Left cardiac atrium (tissue), 4 donors: ENCODE results near the gene HERC2. TPM values are rescaled to one million over a fixed set of nuclear protein-coding genes. Genes with fewer than 3 reads are reported as not detected.
"Not testable (repeated sequence)": the region's sequence is repeated elsewhere in the genome, so short reads cannot be mapped to it uniquely, and the experiment has no call there.

ENCODE experiments used
- ATAC-seq, 2 donors: fragments of 200-7000 bp; cut with Tn5 transposase; one replicate each; pipeline ENCODE4 v1.9.1; 2020; ENCODE audit warnings: mild to moderate bottlenecking in 2 of 2, moderate library complexity in 2 of 2
- DNase-seq: peaks from one replicate; pipeline ENCODE4 v3.0.0-alpha.2; 2020
- intact Hi-C, 2 donors: fragments of 100-400 bp; cut with DNase I; formaldehyde crosslinking; loops; one replicate each; pipeline versions ENCODE4 v1.14.1 to v1.15.1; 2022 to 2023
- total RNA-seq, 2 donors: library from RNA; stranded (reverse); fragmentation: NEBNext Ultra II Directional; extraction: Animal tissue kit (Norgen Biotek cat#: 25700); gene quantifications; one replicate each; pipeline ENCODE4 v1.2.1, GENCODE V29; 2021
- donor health status: DM: no; HTN: yes; CAD: no.
- donor health status: DM: no; HTN: yes; CAD: no; lungs with severe emphysema.
- donor health status: DM: yes; HTN: yes; CAD: no.
- donor health status: Dilated cardiomyopathy.

HERC2 gene
- total RNA-seq, 2 donors from 2014 or later = 46.5 to 46.8 TPM

GRCh38 chr15:28197694-28198093 lies 124.3 kb downstream of the HERC2 start:
- DNase-seq, ATAC-seq, intact Hi-C loops: not testable (repeated sequence)

- DNase-seq, ATAC-seq, intact Hi-C loops: not testable (repeated sequence)
Observed at GRCh38 chr15:28196581-28196980, 125.4 kb downstream of the HERC2 start.

DNA sequence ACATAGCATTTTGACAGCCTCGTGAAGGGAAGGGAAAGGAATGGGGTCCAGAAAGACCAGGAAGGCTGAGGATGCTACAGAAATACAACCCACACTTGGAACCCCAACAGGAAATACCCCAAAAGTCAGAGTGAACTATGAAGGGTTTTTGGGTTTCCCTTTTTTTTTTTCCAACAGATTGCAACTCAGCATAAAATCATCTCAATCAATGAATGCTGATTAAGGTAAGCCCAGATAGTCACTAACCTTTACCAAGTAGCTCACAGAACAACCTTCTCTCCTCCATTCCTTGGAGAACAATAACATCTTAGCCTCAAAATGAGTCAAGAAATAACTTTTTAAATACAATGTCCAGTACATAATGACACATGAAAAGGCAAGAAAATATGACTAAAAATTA lies 129.2 kb downstream of the HERC2 start:
- intact Hi-C loops = no loop called here
- no peak for ATAC-seq
- DNase-seq = no peak

DNA sequence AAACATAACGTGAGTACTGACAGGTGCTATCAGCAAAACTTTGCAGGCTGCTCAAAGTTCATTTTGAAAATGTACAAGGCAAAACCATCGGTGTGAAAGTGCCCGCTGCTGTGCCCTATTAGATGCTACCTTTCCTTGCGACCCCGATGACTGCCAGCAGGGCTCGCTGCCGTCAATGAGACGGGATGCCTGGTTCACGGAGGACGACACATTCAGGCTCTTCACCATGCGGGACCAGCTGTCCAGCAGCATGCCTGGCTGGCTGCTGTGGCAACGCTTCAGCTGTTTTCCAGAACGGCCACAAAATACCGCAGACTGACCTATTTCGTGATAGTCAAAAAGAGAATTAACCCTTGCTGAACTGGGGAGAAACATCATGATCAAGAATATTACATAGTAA lies 130.1 kb downstream of the HERC2 start:
- intact Hi-C loops = no loop called here
- ATAC-seq = peak; percentile 93 to 95
- peak; percentile 64 for DNase-seq

GRCh38 chr15:28190391-28191174 lies 131.4 kb downstream of the HERC2 start:
- ATAC-seq (no peak), DNase-seq (no peak)
- intact Hi-C loops = no loop called here

DNA sequence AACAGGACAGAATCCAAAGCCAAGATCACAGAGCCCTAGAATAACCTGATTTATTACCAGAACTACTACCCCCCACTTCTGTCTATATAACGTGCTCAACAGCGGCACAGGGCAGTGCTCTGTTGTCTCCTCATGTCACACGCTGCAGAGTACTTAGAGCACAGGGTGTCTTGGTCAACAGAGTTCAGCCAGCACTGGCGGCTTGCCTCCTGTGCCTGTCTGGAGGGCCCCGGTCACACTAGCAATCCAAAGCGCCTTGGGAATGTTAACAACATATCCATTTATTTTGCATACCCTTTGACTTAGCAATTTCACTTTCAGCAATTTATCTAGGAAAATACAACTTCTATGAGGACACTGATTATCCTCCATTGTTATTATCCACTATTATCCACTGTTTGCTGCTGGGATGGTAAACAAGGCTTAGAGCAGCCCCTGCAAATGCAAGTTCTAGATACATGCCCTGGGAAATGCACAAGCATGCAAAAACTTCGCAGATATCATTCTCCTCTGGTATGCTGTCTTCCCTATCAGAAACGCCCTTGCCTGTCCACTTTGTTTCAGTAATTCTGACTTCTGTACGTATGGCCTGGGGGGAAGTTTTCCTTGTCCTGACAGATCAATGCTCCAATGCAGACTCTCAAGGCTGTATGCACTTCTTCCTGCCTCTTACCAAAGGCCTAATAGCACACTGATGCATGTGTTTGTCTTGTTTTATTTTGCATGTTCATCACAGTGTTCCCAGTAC lies 136.7 kb downstream of the HERC2 start:
- intact Hi-C loops = loop anchor here in 1 of 2 donors (10.0 kb wide), 1 partner anchor 61 kb away; no protein-coding TSS in a partner anchor
- ATAC-seq = peak; percentile 84 to 90
- DNase-seq = peak; percentile 29

DNA sequence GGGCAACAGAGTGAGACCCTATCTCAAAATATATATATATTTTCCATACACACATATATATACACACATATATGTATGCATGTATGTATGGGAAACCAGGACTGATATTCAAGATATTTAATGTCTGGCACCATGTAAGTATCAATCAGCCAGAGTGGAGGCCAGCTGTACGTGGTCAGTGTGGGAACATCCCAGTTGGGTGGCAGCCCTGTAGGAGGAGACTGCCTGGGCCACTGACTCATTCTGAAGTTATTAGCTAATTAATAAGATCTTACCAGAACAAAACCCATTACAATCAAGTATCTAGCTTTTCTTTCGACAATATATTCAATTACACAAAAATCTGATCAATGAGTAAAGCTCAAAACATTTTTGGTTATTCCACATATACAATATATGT lies 137.8 kb downstream of the HERC2 start:
- intact Hi-C loops = loop anchor here in 1 of 2 donors (10.0 kb wide), 1 partner anchor 59 kb away; no protein-coding TSS in a partner anchor
- ATAC-seq (no peak), DNase-seq (no peak)

- intact Hi-C loops = loop anchor here in 1 of 2 donors (10.0 kb wide), 1 partner anchor 58 kb away; no protein-coding TSS in a partner anchor
- DNase-seq = no peak
- ATAC-seq = no peak
Observed at GRCh38 chr15:28182731-28183130, 139.2 kb downstream of the HERC2 start.

DNA sequence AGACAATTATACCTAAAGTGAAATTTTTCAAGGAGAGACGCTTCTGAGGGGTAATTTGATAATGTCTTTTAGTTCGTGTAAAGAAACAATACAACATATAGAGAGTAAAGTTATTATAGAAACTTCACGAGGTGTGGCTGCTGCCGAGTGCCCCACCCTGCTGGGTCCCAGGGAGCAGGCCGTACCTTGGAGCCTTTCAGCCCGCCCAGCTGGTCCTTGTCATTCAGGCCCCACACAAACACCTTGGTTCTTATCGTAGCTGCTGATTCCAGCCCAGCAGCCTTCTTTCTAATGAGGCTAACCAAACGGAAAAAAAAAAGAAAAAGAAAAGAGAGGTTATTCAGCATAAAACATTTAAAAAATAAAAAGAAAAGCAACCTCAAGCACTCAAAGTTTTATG lies 139.8 kb downstream of the HERC2 start:
- intact Hi-C loops = loop anchor here in 1 of 2 donors (10.0 kb wide), 1 partner anchor 57 kb away; no protein-coding TSS in a partner anchor
- no peak for DNase-seq
- ATAC-seq = no peak

GRCh38 chr15:28181366-28181765 lies 140.6 kb downstream of the HERC2 start:
- ATAC-seq (no peak), DNase-seq (no peak)

GRCh38 chr15:28179270-28179669 lies 142.7 kb downstream of the HERC2 start:
- DNase-seq = no peak
- intact Hi-C loops = no loop called here
- peak in 1 of 2 donors; percentile 37 for ATAC-seq

More at GRCh38 chr15:28181366-28181765, 140.6 kb downstream of the HERC2 start:
- intact Hi-C loops = loop anchor here in 1 of 2 donors (10.0 kb wide), 1 partner anchor 57 kb away; no protein-coding TSS in a partner anchor

- no peak for ATAC-seq
- intact Hi-C loops = no loop called here
Observed at GRCh38 chr15:28178727-28179126, 143.3 kb downstream of the HERC2 start.

DNA sequence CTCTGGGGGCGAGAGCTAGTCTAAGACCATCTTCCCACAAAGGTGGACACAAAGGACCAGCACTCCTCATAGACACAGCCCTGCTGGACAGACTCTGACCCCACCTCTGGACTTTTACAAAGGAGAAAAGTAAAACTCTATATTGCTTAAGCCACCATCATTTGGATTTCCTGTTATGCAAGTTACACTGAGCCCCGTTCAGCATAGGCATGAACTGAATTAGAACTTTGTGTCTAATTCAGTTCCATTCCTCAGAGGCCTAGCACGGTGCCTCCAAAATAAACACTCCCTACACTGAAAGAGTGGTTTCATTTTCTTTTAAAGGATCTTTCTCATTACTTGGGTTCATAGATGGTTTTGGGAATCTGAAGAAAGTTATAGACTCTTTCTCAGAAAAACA lies 143.7 kb downstream of the HERC2 start:
- peak in 1 of 2 donors; percentile 47 for ATAC-seq
- intact Hi-C loops = no loop called here

More at GRCh38 chr15:28178727-28179126, 143.3 kb downstream of the HERC2 start:
- no peak for DNase-seq

DNA sequence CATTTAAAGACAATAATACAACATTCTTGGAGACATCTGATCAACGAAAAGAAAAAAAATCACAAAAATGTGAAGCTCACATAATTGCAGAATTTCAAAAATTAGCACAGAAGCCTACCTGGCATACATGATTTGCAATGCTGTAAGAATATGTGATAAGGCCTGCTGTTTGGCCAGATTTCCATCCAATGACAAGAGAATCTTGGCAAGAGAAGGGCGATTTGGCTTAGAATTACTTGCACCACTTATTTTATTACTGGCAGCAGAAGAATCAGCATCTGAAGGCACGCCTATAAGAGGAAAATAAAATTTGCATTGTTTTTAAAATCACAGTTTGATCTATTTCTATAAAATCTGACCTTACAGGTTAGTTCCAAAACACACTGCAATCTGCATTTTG lies 152.6 kb downstream of the HERC2 start:
- peak in 1 of 2 donors; percentile 57 for ATAC-seq
- no peak for DNase-seq
- intact Hi-C loops = no loop called here

More for the DNA sequence above, 143.7 kb downstream of the HERC2 start:
- DNase-seq = no peak

DNA sequence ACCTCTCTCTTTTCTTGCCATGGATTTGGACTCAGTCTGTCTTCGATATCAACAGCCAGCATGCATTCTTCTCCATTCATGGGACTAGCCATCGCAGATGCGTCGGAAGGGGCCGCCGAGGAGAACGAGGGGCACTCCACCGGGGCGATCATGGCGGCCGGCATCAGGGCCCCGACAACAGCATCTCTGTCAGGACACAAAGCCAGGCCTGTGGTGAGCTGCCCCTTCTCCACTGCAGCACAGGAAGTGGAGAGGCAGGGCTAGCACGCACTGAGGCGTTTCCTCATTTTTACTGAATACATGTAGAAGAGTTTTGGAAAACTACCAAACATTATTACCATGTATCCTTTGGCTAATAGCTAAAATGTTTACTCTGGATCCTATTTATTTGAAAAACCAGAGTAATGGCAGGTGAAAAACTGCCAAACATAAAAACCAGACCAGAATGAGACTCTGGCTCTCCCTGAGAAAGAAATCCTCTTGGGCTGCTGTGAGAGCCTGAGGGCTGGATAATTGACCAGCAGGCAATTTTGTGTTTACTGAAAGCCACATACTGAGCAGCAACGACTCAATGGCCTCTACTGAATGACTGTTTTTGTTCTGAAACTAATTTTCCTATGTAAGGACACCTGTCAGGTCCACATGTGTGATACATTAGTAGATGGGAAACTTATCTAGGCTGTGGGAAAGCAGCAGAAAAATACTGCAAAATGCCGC lies 153.4 kb downstream of the HERC2 start:
- DNase-seq, intact Hi-C loops, ATAC-seq: not testable (repeated sequence)

- intact Hi-C loops = no loop called here
- no peak for DNase-seq
- ATAC-seq = peak in 1 of 2 donors; percentile 75
Observed at GRCh38 chr15:28167042-28167441, 154.9 kb downstream of the HERC2 start.

DNA sequence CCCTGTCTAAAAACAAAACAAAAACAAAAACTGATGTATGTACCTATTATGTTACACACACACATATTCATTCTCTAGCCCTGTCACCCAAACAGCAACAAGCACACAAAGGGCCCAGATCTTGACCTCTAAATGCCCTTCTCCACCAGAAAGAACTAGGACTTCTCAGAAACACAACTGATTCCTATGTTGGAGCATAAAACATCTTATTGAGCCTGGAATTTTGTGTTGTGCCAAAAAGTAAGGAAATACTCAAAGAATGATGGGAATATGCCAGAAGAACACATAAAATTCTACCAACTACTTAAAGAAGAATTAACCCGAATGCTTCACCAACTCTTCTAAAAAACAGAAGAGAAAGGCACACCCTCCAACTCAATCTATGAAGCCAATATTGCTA lies 156.2 kb downstream of the HERC2 start:
- intact Hi-C loops = no loop called here
- ATAC-seq = no peak
- no peak for DNase-seq

DNA sequence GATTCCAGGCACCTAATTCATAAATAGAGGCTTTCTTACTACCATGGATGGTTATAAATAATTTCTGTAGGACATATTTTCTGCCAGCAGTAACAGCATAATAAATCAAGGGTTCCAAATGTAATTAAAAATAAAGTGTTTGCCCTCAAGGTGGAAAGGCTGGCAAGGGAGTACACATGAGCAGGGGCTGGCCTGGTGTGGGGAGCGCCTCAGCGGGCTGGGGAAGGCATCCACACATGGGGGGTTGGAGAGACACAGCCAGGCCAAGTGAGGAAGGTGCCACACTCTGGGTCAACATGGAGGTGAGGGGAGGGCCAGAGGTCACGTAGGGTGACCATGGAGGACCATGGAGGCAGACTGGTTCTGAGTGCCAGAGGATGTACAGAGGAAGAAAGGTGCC lies 157.1 kb downstream of the HERC2 start:
- no peak for ATAC-seq
- no peak for DNase-seq
- intact Hi-C loops = no loop called here

GRCh38 chr15:28154283-28154682 lies 167.7 kb downstream of the HERC2 start:
- intact Hi-C loops = no loop called here
- DNase-seq (no peak), ATAC-seq (peak in 1 of 2 donors; percentile 12)
